ENCODE results near the gene OGFOD3.
"Not testable (repeated sequence)": the region's sequence is repeated elsewhere in the genome, so short reads cannot be mapped to it uniquely, and the experiment has no call there.

OGFOD3 gene

GRCh38 chr17:82386881-82387704 lies 31.3 kb downstream of the OGFOD3 start:
- no peak for DNase-seq (ENCODE audit: low spot score)

GRCh38 chr17:82386255-82386831 lies 32.0 kb downstream of the OGFOD3 start:
- no peak for DNase-seq (ENCODE audit: low spot score)

GRCh38 chr17:82385559-82386254 lies 32.7 kb downstream of the OGFOD3 start:
- no peak for DNase-seq (ENCODE audit: low spot score)

GRCh38 chr17:82384730-82385481 lies 33.5 kb downstream of the OGFOD3 start:
- DNase-seq (ENCODE audit: low spot score) = no peak

- no peak for DNase-seq (ENCODE audit: low spot score)
Measured at GRCh38 chr17:82384051-82384729, 34.2 kb downstream of the OGFOD3 start.

GRCh38 chr17:82383411-82383810 lies 35.0 kb downstream of the OGFOD3 start:
- no peak for DNase-seq (ENCODE audit: low spot score)

- no peak for DNase-seq (ENCODE audit: low spot score)
Measured at GRCh38 chr17:82382933-82383255, 35.5 kb downstream of the OGFOD3 start.

GRCh38 chr17:82382220-82382932 lies 36.0 kb downstream of the OGFOD3 start:
- DNase-seq (ENCODE audit: low spot score) = not testable (repeated sequence)

GRCh38 chr17:82381703-82382009 lies 36.7 kb downstream of the OGFOD3 start:
- not testable (repeated sequence) for DNase-seq (ENCODE audit: low spot score)

GRCh38 chr17:82380860-82381702 lies 37.3 kb downstream of the OGFOD3 start:
- no peak for DNase-seq (ENCODE audit: low spot score)

GRCh38 chr17:82378741-82379021 lies 39.7 kb downstream of the OGFOD3 start:
- no peak for DNase-seq (ENCODE audit: low spot score)

- no peak for DNase-seq (ENCODE audit: low spot score)
Measured at GRCh38 chr17:82377924-82378740, 40.3 kb downstream of the OGFOD3 start.

- not testable (repeated sequence) for DNase-seq (ENCODE audit: low spot score)
Measured at GRCh38 chr17:82377294-82377693, 41.1 kb downstream of the OGFOD3 start.

GRCh38 chr17:82376042-82376730 lies 42.2 kb downstream of the OGFOD3 start:
- no peak for DNase-seq (ENCODE audit: low spot score)

GRCh38 chr17:82375359-82376041 lies 42.9 kb downstream of the OGFOD3 start:
- no peak for DNase-seq (ENCODE audit: low spot score)

GRCh38 chr17:82374626-82375331 lies 43.6 kb downstream of the OGFOD3 start:
- no peak for DNase-seq (ENCODE audit: low spot score)

GRCh38 chr17:82373731-82374625 lies 44.4 kb downstream of the OGFOD3 start:
- no peak for DNase-seq (ENCODE audit: low spot score)
